Adrenal gland (tissue), 12 donors: ENCODE results near the gene LRRC26. TPM values are rescaled to one million over a fixed set of nuclear protein-coding genes. Genes with fewer than 3 reads are reported as not detected.
"Not testable (repeated sequence)": the region's sequence is repeated elsewhere in the genome, so short reads cannot be mapped to it uniquely, and the experiment has no call there.

Experiments used
- DNase-seq, 7 donors: peaks; one replicate each; pipeline ENCODE4 v3.0.0-alpha.2; 2019 to 2020
- H3K27ac ChIP-seq, 5 donors: fragments of 200-600 bp; sonication (generic) in 4 of 5; 1 replicate in 3 of 5; 2 replicates in 2 of 5; pipeline versions ENCODE4 v1.5.1 to v1.8.0; 2016 to 2020; ENCODE audit warnings: mild to moderate bottlenecking in 1 of 5
- H3K27me3 ChIP-seq: fragments of 200-600 bp; 2 replicates; pipeline ENCODE4 v1.8.0; 2021
- H3K36me3 ChIP-seq, 2 donors: fragments of 200-600 bp; replicated peaks in 1 of 2; 1 replicate in 1 of 2; 2 replicates in 1 of 2; pipeline versions ENCODE4 v1.5.1 to v1.8.0; 2018 to 2022
- H3K4me1 ChIP-seq, 2 donors: fragments of 200-600 bp; replicated peaks in 1 of 2; 1 replicate in 1 of 2; 2 replicates in 1 of 2; pipeline versions ENCODE4 v1.5.1 to v1.8.0; 2018 to 2021
- H3K4me3 ChIP-seq, 4 donors: fragments of 200-600 bp; sonication (generic) in 3 of 4; one replicate each; pipeline ENCODE4 v1.5.1; 2016 to 2018
- H3K9me3 ChIP-seq, 3 donors: fragments of 200-600 bp; sonication (generic) in 1 of 3; replicated peaks in 1 of 3; 1 replicate in 2 of 3; 2 replicates in 1 of 3; pipeline versions ENCODE4 v1.5.1 to v1.8.0; 2016 to 2021
- POLR2A ChIP-seq, 2 donors: fragments of 450-650 bp; IDR thresholded peaks; one replicate each; pipeline ENCODE4 v1.6.1; 2017; ENCODE audit warnings: antibody characterized with exemption in 2 of 2, mild to moderate bottlenecking in 2 of 2, moderate library complexity in 1 of 2
- WGBS, 4 donors: extraction: QIAGEN DNeasy Blood & Tissue Kit in 2 of 4; methylation state at CpG; one replicate each; pipeline versions ENCODE4 v1.1.5 to v1.1.7; 2013 to 2017; 5-methylcytosine and 5-hydroxymethylcytosine counted together
- intact Hi-C, 2 donors: fragments of 100-400 bp; cut with DNase I; formaldehyde crosslinking; loops; one replicate each; pipeline versions ENCODE4 v1.14.1 to v1.15.0; 2022 to 2023
- polyA plus RNA-seq, 3 donors: library from polyadenylated mRNA; stranded (reverse); fragments of 200-250 nt in 2 of 3; fragments of 350-450 nt in 1 of 3; fragmentation: Illumina TruSeq in 1 of 3; extraction: RNeasy Lipid Tissue Mini Kit (QIAGEN cat#74804) in 1 of 3; gene quantifications; one replicate each; pipeline ENCODE4 v1.2.3, GENCODE V29; 2013 to 2014
- total RNA-seq, 9 donors: library from RNA; depleted of rRNA in 4 of 9; stranded (reverse); fragments of >200 nt in 4 of 9; fragments of 120-200 nt in 1 of 9; fragmentation: NEBNext Ultra II Directional in 1 of 9; extraction: Animal tissue kit (Norgen Biotek cat#: 25700) in 1 of 9; gene quantifications; one replicate each; pipeline versions ENCODE4 v1.1.0 to v1.2.4, GENCODE V29; 2013 to 2023
- TF ChIP-seq, protein P1 (sequence below), 6 experiments: fragments of 450-650 bp in 4 of 6; fragments of 200-600 bp in 2 of 6; sonication (generic) in 1 of 6; IDR thresholded peaks; 1 replicate in 5 of 6; 2 replicates in 1 of 6; pipeline versions ENCODE4 v1.5.1 to v1.8.0; 2016 to 2021; ENCODE audit warnings: antibody characterized with exemption in 6 of 6, mild to moderate bottlenecking in 2 of 6, moderate library complexity in 1 of 6
- donor health status: healthy with polysubstance abuse.
- donor health status: Bipolar disorder and iron deficiency.
- donor health status: DM: yes; HTN: yes; CAD: no.
- donor health status: DM: no; HTN: no; CAD: no.
- donor health status: DM: no; HTN: no; CAD: no.
- donor health status: DM: yes; HTN: yes; CAD: no.

The LRRC26 gene
- total and polyA plus RNA-seq, 12 donors: not detected

- TF ChIP-seq POLR2A (IDR thresholded peaks at IDR 0.05): no peak
- TF ChIP-seq, protein P1, sequence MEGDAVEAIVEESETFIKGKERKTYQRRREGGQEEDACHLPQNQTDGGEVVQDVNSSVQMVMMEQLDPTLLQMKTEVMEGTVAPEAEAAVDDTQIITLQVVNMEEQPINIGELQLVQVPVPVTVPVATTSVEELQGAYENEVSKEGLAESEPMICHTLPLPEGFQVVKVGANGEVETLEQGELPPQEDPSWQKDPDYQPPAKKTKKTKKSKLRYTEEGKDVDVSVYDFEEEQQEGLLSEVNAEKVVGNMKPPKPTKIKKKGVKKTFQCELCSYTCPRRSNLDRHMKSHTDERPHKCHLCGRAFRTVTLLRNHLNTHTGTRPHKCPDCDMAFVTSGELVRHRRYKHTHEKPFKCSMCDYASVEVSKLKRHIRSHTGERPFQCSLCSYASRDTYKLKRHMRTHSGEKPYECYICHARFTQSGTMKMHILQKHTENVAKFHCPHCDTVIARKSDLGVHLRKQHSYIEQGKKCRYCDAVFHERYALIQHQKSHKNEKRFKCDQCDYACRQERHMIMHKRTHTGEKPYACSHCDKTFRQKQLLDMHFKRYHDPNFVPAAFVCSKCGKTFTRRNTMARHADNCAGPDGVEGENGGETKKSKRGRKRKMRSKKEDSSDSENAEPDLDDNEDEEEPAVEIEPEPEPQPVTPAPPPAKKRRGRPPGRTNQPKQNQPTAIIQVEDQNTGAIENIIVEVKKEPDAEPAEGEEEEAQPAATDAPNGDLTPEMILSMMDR (IDR thresholded peaks at IDR 0.05): no peak
- Histone ChIP-seq H3K4me1 (peaks cover 0 to 4% of the 10 kb centered on the region in 2 donors), H3K9me3 (no peaks in the 10 kb centered on the region), H3K27ac (no peak overlapping the region), H3K27me3 (peaks cover 78% of the 10 kb centered on the region), H3K36me3 (no peaks in the 10 kb centered on the region), H3K4me3 (no peak overlapping the region)
- no peak for DNase-seq
- WGBS, 4 donors: 5 to 7% (median 7%) methylated on average over 16 to 25 of the region's 25 CpGs
- intact Hi-C loops: no loop called here
These were observed 31.7 kb downstream of the LRRC26 start for GRCh38 chr9:137138058-137138721.

DNA sequence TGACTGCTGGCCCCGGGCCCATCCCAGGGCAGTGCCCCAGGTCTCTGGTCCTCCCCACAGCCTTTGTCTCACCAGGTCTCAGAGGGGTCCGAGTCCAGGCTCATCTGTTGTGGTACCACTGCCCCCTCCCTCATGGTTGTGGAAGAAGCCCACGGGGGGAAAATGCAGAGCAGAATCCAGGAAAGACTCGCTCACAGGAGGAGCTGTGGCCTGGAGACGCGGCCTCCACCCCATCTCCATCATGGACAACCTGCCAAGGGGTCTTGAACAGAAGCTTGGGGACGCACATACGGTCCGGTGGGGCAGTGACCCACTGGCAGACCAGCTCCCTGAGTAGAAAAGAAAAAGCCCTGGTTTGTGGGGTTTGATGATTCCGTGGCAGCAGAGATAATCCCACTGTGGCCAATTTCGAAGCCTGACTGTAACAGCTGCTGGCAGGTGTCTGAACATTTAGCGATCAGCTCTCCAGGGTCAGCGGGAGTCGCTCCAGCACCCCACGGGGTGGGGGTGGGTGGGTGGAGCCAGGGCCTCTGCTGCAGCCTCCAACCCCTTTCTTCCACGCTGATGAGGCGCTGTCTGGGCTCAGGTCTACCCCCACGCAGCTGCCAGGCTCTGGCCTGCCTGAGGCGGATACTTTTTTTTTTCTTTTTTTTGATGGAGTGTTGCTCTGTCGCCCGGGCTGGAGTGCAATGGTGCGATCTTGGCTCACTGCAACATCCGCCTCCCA is 32.8 kb downstream of the LRRC26 start:
- H3K9me3 ChIP-seq: no peaks in the 10 kb centered on the region
- intact Hi-C loops: no loop called here
- no peaks in the 10 kb centered on the region for H3K36me3 ChIP-seq
- DNase-seq: no peak
- H3K4me1 ChIP-seq: peaks cover 0 to 4% of the 10 kb centered on the region in 2 donors
- TF ChIP-seq, protein P1 (IDR thresholded peaks at IDR 0.05): no peak
- TF ChIP-seq POLR2A (IDR thresholded peaks at IDR 0.05): no peak
- WGBS, 4 donors: 59 to 80% (median 65%) methylated on average over 15 to 23 of the region's 23 CpGs
- no peak overlapping the region for H3K4me3 ChIP-seq
- no peak overlapping the region for H3K27ac ChIP-seq
- H3K27me3 ChIP-seq: peaks cover 67% of the 10 kb centered on the region

DNA sequence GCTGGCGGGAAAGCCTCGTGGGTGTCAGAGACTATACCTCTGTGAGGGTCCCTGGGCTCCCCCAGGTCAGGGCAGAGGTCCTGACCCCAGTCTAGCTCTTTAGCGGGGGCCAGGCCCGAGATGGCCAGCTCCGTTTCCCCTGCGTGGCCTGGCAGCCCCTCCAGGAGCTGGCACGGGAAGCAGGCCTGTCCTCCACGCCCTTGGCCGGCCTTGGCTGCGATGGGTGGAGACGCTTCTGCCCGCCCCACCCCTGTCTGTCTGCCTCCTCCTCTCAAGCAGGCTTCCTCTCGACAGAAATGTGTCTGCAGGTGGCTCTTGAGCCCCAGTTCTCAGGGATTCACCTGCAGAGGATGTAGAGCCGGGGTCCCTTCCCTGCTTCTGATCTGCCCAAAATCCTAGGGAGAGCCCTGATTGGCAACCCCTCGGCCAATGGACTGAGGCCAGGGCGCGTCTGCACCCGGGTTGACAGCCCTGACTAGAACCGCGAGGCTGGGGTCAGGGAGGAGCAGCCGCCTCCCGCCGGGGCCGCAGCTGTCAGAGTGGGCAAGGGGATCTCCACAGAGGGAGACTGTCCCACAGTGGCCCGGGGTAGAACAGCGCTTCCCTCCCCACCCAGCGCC is 33.5 kb downstream of the LRRC26 start:
- H3K36me3 ChIP-seq: no peaks in the 10 kb centered on the region
- intact Hi-C loops: no loop called here

DNA sequence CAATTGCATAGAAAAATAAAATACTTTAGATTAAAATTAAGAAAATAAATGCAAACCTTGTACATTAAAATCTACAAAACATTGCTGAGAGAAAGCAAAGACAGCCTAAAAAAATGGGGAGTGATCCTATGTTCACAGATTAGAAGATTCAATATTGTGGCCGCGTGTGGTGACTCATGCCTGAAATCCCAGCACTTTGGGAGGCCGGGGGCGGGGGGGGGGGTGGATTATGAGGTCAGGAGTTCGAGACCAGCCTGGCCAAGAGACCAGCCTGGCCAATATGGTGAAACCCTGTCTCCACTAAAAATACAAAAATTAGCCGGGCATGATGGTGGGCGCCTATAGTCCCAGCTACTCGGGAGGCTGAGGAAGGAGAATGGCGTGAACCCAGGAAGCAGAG is 34.7 kb downstream of the LRRC26 start:
- H3K36me3 ChIP-seq, H3K4me1 ChIP-seq, intact Hi-C loops, H3K27ac ChIP-seq, H3K4me3 ChIP-seq, DNase-seq, H3K9me3 ChIP-seq: not testable (repeated sequence)
- WGBS, 4 donors: 74 to 79% (median 78%) methylated on average over 9 of the region's 9 CpGs
- H3K27me3 ChIP-seq: peaks cover 48% of the 10 kb centered on the region

More for the DNA sequence above, 33.5 kb downstream of the LRRC26 start:
- peak in 1 of 7 donors; percentile 27 for DNase-seq
- H3K9me3 ChIP-seq: no peaks in the 10 kb centered on the region
- 0 to 28% (median 24%) methylated on average over 3 to 27 of the region's 27 CpGs for WGBS, 4 donors
- peaks cover 60% of the 10 kb centered on the region for H3K27me3 ChIP-seq
- H3K4me1 ChIP-seq: peaks cover 0 to 4% of the 10 kb centered on the region in 2 donors
- H3K27ac ChIP-seq: no peak overlapping the region
- H3K4me3 ChIP-seq: no peak overlapping the region
- TF ChIP-seq POLR2A (IDR thresholded peaks at IDR 0.05): no peak
- TF ChIP-seq, protein P1 (IDR thresholded peaks at IDR 0.05): no peak
